Measurements from ENCODE around the gene SOX9.

The SOX9 gene

DNA sequence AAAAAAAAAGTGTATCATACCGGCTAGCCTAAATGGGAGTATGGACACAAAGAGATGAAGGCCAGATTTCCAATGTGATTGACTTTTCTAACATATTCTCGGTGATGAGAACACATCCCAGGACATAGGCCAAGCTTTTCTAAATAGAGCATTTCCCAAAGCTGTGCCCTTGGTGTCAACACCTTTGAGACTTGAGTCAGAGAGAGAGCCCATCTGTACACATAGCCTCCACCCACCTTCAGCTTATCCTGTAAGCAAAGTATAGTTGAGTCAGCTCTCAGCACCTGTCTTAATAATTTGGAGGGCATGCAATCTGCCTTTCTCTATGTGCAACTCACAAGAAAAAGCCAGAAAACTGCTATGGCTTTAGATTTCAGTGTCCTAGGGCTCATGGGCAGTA is 42.7 kb downstream of the SOX9 start:
- DNase-seq, result no peak

DNA sequence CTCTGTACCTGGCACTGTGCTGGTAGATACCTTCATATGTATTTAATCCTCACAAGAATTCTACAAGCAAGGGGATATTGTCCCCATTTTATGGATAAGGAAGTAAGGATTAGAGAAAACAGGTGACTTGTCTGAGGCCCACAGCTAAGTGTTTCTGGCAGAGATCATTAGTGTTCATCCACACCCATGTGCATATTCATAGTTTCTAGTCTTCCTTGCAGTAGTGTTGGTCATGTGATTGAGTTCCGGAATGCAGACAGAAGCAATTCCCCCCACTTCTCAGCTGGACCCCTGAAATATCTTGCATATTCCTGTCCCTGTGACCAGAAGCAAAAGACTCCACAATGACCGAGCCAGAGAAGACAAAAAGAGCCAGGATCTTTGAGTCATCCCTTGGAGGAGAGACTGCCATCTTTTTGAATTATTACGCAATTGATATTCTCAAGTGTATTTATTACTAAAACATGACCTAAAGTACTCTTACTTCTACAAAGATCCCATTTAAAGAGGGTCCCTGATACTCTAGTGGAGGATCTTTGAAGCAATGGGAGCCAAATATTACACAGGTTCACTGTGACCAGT is 43.4 kb downstream of the SOX9 start:
- no peak for DNase-seq

DNA sequence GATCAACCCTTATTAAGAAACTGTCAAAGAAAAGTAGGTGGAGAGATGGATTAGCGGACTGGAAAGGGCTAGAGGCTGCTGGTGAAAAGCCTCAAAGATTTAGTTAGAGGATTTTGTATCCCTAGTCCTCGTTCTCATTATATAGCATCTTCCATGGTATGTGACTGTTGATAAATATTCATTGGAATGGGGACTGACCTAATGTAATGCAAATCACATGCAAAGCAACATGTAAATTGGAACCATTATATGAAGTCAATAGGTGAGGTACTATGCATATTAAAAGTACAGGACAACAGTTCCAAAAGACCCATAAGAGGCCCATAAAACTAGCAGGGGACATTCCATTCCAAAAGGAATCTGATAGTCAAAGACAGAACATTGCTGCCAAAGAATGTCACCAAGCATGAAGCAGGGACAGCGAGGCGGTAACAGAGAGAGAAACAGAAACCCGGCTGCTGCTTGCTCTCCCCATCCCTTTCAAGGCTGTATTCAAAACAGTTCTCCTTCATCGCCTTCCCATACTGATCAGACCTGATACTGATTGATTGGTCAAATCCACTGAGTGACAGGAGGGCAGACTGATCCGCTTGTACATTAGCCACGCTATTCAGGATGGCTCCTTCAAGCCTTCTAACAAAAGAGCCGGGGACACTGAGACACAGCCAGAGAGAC is 44.5 kb downstream of the SOX9 start:
- DNase-seq, result no peak

DNA sequence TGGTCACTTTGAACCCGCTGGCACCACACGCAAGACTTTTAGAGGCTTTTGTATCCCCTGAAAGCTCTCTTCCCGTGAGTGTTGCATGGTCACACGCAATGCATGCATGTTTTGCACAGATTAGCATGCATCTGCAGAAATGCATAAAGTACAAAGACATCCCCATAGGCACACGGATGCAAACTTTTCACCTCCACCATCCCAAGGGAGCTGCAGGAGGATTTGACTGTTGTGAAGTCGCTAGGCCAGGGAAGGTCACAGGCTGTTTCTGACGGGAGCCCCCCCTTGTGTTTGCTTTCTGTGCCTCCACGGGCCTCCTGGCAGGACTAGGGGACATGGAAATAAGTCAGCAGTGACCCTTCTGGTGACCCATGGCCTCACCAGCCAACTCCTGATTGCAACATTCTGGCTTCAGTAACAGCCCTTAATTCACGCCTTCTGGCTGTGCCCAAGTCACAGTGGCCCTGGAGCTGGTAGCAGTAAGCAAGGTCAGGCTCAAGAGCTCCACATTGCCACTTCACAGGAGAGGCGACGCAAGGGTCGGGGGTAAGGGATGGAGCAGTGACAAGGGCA is 45.1 kb downstream of the SOX9 start:
- no peak for DNase-seq

DNA sequence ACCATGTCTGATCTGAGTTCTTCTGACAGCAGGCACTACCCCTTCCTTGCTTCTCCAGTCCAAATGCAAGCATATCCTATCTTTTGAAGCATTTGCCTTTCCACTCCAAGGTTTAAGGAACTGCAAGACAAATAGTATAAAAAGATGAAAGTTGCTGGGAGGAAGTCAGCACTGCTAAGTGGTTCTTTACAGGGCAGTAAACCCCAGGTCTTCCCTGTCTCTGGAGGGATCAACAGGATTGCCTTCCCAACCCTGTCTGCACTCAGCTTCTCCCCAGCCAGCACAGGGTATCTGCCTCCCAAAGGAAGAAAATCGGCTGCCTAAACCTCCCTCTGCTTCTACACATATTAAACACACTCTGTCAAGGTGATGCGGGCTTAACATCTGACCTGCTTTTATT is 46.8 kb downstream of the SOX9 start:
- DNase-seq, result no peak

DNA sequence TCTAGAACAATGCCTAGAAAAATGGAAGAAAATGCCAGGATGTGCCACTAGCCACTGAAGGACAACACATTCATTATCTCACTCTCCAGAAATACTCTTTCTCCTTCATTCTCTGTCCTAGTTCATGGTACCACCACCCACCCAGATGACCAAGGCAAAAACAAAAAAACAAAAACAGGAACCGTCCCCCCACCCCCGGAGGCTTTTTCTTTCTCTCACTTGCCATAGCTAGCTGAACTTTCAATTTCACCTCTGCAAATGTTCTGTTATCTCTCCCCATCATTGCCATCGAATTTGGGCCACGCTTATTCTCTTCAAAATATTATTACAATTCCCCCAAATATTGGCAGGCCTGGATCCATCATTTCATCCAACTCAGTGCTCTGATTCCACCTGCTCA is 49.0 kb downstream of the SOX9 start:
- DNase-seq, result no peak

DNA sequence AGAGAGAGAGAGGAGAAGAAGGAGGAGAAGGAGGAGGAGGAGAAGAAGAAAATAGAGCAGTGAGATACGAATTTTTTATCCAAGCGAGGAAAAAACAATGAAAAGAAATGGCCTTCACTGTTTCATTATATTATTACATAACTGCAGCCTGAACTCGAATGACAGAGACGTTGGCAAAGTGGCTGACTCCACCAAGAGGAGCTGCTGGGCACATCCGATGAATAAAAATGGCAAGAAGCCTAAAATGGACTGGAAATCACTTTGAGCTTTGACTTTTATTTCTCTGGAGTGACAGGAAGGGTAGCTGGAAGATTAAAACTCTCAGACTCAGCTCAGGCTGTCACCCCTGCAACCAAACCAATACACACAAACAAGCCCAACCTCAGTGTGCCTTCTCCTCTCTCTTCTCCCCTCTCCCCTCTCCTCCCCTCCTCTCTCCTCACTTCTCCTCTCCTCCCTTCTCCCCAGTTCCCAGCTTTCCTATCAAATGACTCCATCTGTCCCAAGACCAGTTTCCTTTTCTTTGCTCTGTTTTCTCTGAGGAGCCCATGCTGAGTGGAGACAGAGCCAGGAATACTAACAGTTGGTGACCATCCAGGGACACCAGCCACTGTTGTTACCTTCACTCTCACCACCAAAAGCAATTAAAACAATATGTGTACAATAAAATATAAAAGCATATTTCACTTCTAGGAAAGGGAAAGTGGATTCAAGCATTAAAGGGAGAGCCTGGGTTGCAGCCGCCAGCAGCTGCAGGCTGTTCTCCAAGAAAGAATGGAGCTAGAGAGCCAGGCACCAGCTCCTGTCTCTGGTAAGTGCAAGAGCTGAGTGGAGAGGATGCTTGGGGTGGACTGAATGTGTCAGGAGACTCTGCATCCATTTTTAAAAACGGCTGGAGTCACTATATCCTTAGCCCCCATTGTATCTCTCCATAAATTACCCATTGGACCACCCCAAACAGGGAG is 51.2 kb downstream of the SOX9 start:
- no peak for DNase-seq

DNA sequence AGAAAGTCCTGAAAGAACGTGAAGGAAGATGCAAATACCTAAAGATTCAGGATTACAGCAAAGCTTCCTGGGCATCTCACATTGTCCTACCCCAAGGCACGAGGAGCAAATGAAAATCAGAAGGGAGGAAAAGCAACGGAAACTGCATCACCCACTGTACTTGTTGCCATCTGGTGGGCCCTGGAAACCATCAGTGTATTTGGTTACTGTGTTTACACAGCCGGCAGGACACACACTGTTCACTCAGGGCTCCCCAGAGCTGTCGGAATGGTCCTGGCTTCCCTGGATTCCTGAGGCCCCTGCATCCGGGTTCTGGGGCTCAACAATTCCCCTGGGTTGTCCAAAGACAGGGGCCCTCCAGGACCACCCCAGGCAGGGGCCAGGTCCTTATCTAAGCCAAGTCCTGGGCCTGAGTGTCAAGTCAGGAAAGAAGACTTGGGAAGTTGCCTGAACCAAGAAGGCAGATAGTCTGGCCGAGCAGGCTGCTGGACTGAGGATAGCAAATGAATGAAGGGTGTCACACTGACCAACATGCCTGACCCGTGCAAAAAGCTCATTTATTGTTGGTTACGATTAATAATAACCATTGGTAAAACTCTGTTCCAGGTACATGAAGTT is 52.8 kb downstream of the SOX9 start:
- DNase-seq, result no peak

DNA sequence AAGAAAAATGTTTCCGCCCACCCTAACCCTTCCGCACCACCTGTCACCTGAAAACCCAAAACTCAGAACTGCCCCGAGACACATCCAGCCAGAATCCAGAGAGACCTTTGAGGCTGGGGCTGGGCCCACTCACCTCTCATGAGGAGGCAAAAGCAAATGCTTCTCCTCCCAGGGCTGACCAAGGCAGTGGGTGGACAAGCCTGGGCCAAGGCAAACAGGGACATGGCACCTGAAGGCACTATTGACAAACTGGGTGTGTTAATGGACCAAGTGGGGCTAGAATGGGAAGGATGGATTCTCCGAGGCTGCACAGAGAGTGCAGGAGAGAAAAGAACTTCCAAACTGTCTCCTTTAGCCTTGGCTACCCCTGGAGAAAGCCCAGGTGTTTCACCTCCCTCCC is 54.4 kb downstream of the SOX9 start:
- no peak for DNase-seq
